ES-I3 (cell line): ENCODE measurements around the gene YWHAE.

Experiments
- H3K36me3 ChIP-seq: 2 replicates; pipeline ENCODE4 v1.6.1; 2013; ENCODE audit warnings: mild to moderate bottlenecking, low read length, control low read depth, moderate library complexity; ENCODE audit not compliant: insufficient read depth
- H3K4me1 ChIP-seq: 2 replicates; pipeline ENCODE4 v1.6.1; 2013; ENCODE audit warnings: mild to moderate bottlenecking, control low read depth, low read length; ENCODE audit not compliant: insufficient read depth
- H3K9ac ChIP-seq: 2 replicates; pipeline ENCODE4 v1.6.1; 2013; ENCODE audit warnings: low read depth, mild to moderate bottlenecking, low read length, moderate library complexity
- H3K9me3 ChIP-seq: 2 replicates; pipeline ENCODE4 v1.6.1; 2013; ENCODE audit warnings: mild to moderate bottlenecking, low read length, moderate library complexity; ENCODE audit not compliant: control insufficient read depth, insufficient read depth

Gene YWHAE

GRCh38 chr17:1351275-1351674 is 48.7 kb downstream of the YWHAE start:
- H3K9ac ChIP-seq: no peak overlapping the region
- H3K9me3 ChIP-seq: no peaks in the 10 kb centered on the region
- H3K4me1 ChIP-seq: peaks cover 5% of the 10 kb centered on the region; the same call in 1 of the 2 replicates
- peaks cover 32% of the 10 kb centered on the region for H3K36me3 ChIP-seq

- H3K9ac ChIP-seq: no peak overlapping the region
- no peaks in the 10 kb centered on the region for H3K9me3 ChIP-seq
- peaks cover 32% of the 10 kb centered on the region for H3K36me3 ChIP-seq
- H3K4me1 ChIP-seq: peaks cover 16% of the 10 kb centered on the region
Observed at GRCh38 chr17:1347589-1348323, 52.3 kb downstream of the YWHAE start.

- no peak overlapping the region for H3K9ac ChIP-seq
- H3K9me3 ChIP-seq: no peaks in the 10 kb centered on the region
- peaks cover 16% of the 10 kb centered on the region for H3K4me1 ChIP-seq
- H3K36me3 ChIP-seq: peaks cover 26% of the 10 kb centered on the region
Observed at GRCh38 chr17:1344521-1344920, 55.5 kb downstream of the YWHAE start.

- Histone ChIP-seq H3K9ac (no peak overlapping the region), H3K4me1 (peaks cover 16% of the 10 kb centered on the region), H3K36me3 (peaks cover 17% of the 10 kb centered on the region)
Observed at GRCh38 chr17:1343554-1343953, 56.5 kb downstream of the YWHAE start.

GRCh38 chr17:1340371-1340770 is 59.7 kb downstream of the YWHAE start:
- H3K4me1 ChIP-seq: peaks cover 6% of the 10 kb centered on the region
- H3K9me3 ChIP-seq: no peaks in the 10 kb centered on the region
- H3K9ac ChIP-seq: no peak overlapping the region
- H3K36me3 ChIP-seq: peaks cover 10% of the 10 kb centered on the region

More at GRCh38 chr17:1343554-1343953, 56.5 kb downstream of the YWHAE start:
- H3K9me3 ChIP-seq: no peaks in the 10 kb centered on the region

- no peaks in the 10 kb centered on the region for H3K9me3 ChIP-seq
- no peaks in the 10 kb centered on the region for H3K4me1 ChIP-seq
- H3K36me3 ChIP-seq: no peaks in the 10 kb centered on the region
- no peak overlapping the region for H3K9ac ChIP-seq
Observed at GRCh38 chr17:1331708-1332107, 68.3 kb downstream of the YWHAE start.

GRCh38 chr17:1329745-1330343 is 70.2 kb downstream of the YWHAE start:
- Histone ChIP-seq H3K9me3 (no peaks in the 10 kb centered on the region), H3K36me3 (no peaks in the 10 kb centered on the region), H3K4me1 (no peaks in the 10 kb centered on the region), H3K9ac (no peak overlapping the region)

GRCh38 chr17:1328437-1328836 is 71.6 kb downstream of the YWHAE start:
- H3K9me3 ChIP-seq: no peaks in the 10 kb centered on the region
- H3K36me3 ChIP-seq: no peaks in the 10 kb centered on the region
- no peaks in the 10 kb centered on the region for H3K4me1 ChIP-seq
- no peak overlapping the region for H3K9ac ChIP-seq

GRCh38 chr17:1325766-1326165 is 74.3 kb downstream of the YWHAE start:
- Histone ChIP-seq H3K9me3 (no peaks in the 10 kb centered on the region), H3K4me1 (no peaks in the 10 kb centered on the region), H3K36me3 (no peaks in the 10 kb centered on the region), H3K9ac (no peak overlapping the region)

GRCh38 chr17:1324201-1324771 is 75.7 kb downstream of the YWHAE start:
- H3K36me3 ChIP-seq: no peaks in the 10 kb centered on the region
- H3K9me3 ChIP-seq: no peaks in the 10 kb centered on the region
- H3K4me1 ChIP-seq: no peaks in the 10 kb centered on the region
- H3K9ac ChIP-seq: no peak overlapping the region

- no peak overlapping the region for H3K9ac ChIP-seq
Observed at GRCh38 chr17:1323336-1323735, 76.7 kb downstream of the YWHAE start.

GRCh38 chr17:1322480-1322879 is 77.5 kb downstream of the YWHAE start:
- H3K4me1 ChIP-seq: no peaks in the 10 kb centered on the region
- H3K9me3 ChIP-seq: no peaks in the 10 kb centered on the region
- no peaks in the 10 kb centered on the region for H3K36me3 ChIP-seq
- H3K9ac ChIP-seq: no peak overlapping the region

More at GRCh38 chr17:1323336-1323735, 76.7 kb downstream of the YWHAE start:
- Histone ChIP-seq H3K36me3 (no peaks in the 10 kb centered on the region), H3K9me3 (no peaks in the 10 kb centered on the region), H3K4me1 (no peaks in the 10 kb centered on the region)

- Histone ChIP-seq H3K9me3 (no peaks in the 10 kb centered on the region), H3K4me1 (no peaks in the 10 kb centered on the region), H3K36me3 (no peaks in the 10 kb centered on the region), H3K9ac (no peak overlapping the region)
Observed at GRCh38 chr17:1322014-1322428, 78.0 kb downstream of the YWHAE start.

- no peaks in the 10 kb centered on the region for H3K4me1 ChIP-seq
- H3K9ac ChIP-seq: no peak overlapping the region
- H3K9me3 ChIP-seq: no peaks in the 10 kb centered on the region
- H3K36me3 ChIP-seq: no peaks in the 10 kb centered on the region
Observed at GRCh38 chr17:1315891-1316403, 84.1 kb downstream of the YWHAE start.

GRCh38 chr17:1315409-1315808 is 84.6 kb downstream of the YWHAE start:
- no peaks in the 10 kb centered on the region for H3K9me3 ChIP-seq
- H3K9ac ChIP-seq: no peak overlapping the region
- H3K4me1 ChIP-seq: no peaks in the 10 kb centered on the region
- no peaks in the 10 kb centered on the region for H3K36me3 ChIP-seq
